Measurements from ENCODE around the gene PPM1H. TPM values are rescaled to one million over a fixed set of nuclear protein-coding genes. Genes with fewer than 3 reads are reported as not detected.
"Not testable (repeated sequence)": the region's sequence is repeated elsewhere in the genome, so short reads cannot be mapped to it uniquely, and the experiment has no call there.

Gene PPM1H
- total RNA-seq, 3 donors from 2014 or later, result 4.9 to 6.1 (median 5.8) TPM

- ATAC-seq, result no peak
- Histone ChIP-seq H3K36me3 (ENCODE audit: low read depth) (no peaks in the 10 kb centered on the region), H3K4me1 (ENCODE audit: low read depth) (peaks cover 22% of the 10 kb centered on the region), H3K4me3 (no peak overlapping the region), H3K9me3 (no peaks in the 10 kb centered on the region)
- no peak for TF ChIP-seq CTCF (IDR thresholded peaks at IDR 0.05)
- no peak for DNase-seq
- intact Hi-C loops (cut with DNase I, micrococcal nuclease), result no loop called here
These were observed 173.3 kb downstream of the PPM1H start for GRCh38 chr12:62761658-62762057.

DNA sequence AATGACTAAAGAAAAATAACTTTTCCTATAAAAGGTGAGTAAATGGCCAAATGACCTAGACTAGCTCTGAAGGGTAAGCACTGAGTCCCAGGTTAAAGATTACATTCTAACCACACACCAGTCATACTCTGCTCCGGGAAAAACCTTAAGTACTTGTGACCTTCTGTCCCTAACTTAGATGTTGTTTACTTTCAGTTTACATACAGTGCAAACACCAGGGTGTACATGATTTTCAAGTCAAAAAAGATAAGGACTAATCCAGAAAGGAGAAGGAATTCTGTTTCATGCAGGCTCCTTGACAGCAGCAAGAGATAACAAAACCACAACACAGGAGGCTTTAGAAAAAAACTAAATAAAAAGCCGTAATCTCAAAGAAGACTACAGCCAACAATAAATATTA is 174.2 kb downstream of the PPM1H start:
- H3K36me3 ChIP-seq (ENCODE audit: low read depth), result no peaks in the 10 kb centered on the region
- intact Hi-C loops (cut with DNase I, micrococcal nuclease), result no loop called here
- TF ChIP-seq CTCF (IDR thresholded peaks at IDR 0.05), result no peak
- no peak for DNase-seq
- no peak overlapping the region for H3K4me3 ChIP-seq
- H3K9me3 ChIP-seq, result no peaks in the 10 kb centered on the region
- ATAC-seq, result peak; percentile 89
- peaks cover 22% of the 10 kb centered on the region for H3K4me1 ChIP-seq (ENCODE audit: low read depth)

DNA sequence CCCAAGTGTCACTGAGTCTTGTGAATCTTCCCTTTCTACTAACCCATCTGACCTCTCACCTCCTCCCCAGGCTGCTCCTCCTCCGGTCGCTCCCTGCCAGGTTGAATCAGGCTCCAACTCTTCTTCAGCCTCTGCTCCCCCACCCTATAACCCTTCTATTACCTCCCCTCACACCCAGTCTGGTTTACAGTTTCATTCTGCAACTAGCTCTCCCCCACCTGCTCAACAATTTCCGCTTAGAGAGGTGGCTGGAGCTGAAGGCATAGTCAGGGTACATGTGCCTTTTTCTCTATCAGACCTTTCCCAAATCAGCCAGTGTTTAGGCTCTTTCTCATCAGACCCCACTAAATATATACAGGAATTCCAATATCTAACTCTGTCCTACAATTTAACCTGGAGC is 174.6 kb downstream of the PPM1H start:
- H3K4me1 ChIP-seq (ENCODE audit: low read depth), result peaks cover 22% of the 10 kb centered on the region
- ATAC-seq; H3K4me3 ChIP-seq; intact Hi-C loops (cut with DNase I, micrococcal nuclease); H3K9me3 ChIP-seq; DNase-seq; H3K36me3 ChIP-seq (ENCODE audit: low read depth): not testable (repeated sequence)

- DNase-seq (no peak), ATAC-seq (no peak)
- no peak overlapping the region for H3K4me3 ChIP-seq
- H3K9me3 ChIP-seq, result no peaks in the 10 kb centered on the region
- TF ChIP-seq CTCF (IDR thresholded peaks at IDR 0.05), result no peak
- intact Hi-C loops (cut with DNase I, micrococcal nuclease), result no loop called here
- H3K36me3 ChIP-seq (ENCODE audit: low read depth), result no peaks in the 10 kb centered on the region
- H3K4me1 ChIP-seq (ENCODE audit: low read depth), result peaks cover 16% of the 10 kb centered on the region
These were observed 176.7 kb downstream of the PPM1H start for GRCh38 chr12:62758216-62758615.

GRCh38 chr12:62757048-62757447 is 177.9 kb downstream of the PPM1H start:
- no peaks in the 10 kb centered on the region for H3K36me3 ChIP-seq (ENCODE audit: low read depth)
- peaks cover 11% of the 10 kb centered on the region for H3K4me1 ChIP-seq (ENCODE audit: low read depth)
- DNase-seq, result no peak
- intact Hi-C loops (cut with DNase I, micrococcal nuclease), result no loop called here
- TF ChIP-seq CTCF (IDR thresholded peaks at IDR 0.05), result no peak
- no peak overlapping the region for H3K4me3 ChIP-seq
- H3K9me3 ChIP-seq, result no peaks in the 10 kb centered on the region
- ATAC-seq, result no peak

DNA sequence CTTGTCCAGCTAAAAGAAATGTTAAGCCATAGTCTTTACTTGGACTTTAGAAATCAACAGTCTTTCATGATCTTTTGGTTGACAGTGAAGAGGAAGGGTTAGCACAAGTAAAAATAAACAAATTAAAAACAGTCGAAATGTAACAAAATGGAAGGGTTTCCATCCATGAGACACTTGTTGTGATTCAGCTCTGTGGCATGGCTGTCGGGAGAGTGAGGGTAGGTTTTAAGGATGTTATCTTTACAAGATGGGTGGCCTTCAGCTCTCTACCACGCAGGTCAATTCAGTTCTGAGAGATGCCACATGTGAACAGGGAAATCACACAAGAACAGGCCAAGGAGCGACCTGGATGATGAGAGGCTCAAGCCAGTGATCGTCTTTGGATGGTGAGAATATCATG is 180.2 kb downstream of the PPM1H start:
- no peak for TF ChIP-seq CTCF (IDR thresholded peaks at IDR 0.05)
- no peaks in the 10 kb centered on the region for H3K9me3 ChIP-seq
- DNase-seq (no peak), ATAC-seq (no peak)
- intact Hi-C loops (cut with DNase I, micrococcal nuclease), result no loop called here
- H3K4me1 ChIP-seq (ENCODE audit: low read depth), result peaks cover 3% of the 10 kb centered on the region
- H3K4me3 ChIP-seq, result no peak overlapping the region
- no peaks in the 10 kb centered on the region for H3K36me3 ChIP-seq (ENCODE audit: low read depth)
